SKM-1 (cell line): ENCODE results near the gene VSNL1.

Experiments
- DNase-seq: peaks from one replicate; lab custom pipeline; 2025; ENCODE audit not compliant: unreplicated experiment; lab: John Stamatoyannopoulos, UW

VSNL1 gene

GRCh38 chr2:17689010-17689409 lies 148.5 kb downstream of the VSNL1 start:
- no peak for DNase-seq

- no peak for DNase-seq
These were observed 150.3 kb downstream of the VSNL1 start for GRCh38 chr2:17690776-17691175.
